Stimulated activated CD8-positive, alpha-beta memory T cell treated with anti-CD3 and anti-CD28 coated beads, Interleukin-12 subunit alpha, Interleukin-12 subunit beta, amount 100 ng/mL, for 1 hour (primary cell): Measurements from ENCODE around the gene CHAF1A.

ENCODE experiments used
- DNase-seq: peaks from one replicate; pipeline ENCODE4 v3.0.0-alpha.2; 2020; ENCODE audit warnings: low read depth

Gene CHAF1A

DNA sequence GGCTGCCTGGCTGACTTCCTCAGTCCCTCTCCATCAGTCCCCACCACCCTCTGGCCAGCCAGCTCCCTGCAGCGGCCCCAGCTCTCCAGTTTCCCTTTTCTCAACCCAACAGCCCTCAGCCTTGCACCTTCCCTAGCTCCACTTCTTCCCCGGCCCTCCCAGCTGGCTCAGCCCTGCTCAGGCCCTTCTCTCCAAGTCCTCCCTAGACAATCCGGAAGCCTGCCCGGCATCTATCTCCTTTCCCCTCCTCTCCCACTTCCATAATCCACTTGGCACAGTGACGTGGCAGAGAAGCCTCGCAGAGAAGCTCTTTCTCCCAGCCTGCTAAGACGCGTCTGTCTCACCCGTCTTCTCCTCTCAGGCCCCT is 54.0 kb downstream of the CHAF1A start:
- no peak for DNase-seq

DNA sequence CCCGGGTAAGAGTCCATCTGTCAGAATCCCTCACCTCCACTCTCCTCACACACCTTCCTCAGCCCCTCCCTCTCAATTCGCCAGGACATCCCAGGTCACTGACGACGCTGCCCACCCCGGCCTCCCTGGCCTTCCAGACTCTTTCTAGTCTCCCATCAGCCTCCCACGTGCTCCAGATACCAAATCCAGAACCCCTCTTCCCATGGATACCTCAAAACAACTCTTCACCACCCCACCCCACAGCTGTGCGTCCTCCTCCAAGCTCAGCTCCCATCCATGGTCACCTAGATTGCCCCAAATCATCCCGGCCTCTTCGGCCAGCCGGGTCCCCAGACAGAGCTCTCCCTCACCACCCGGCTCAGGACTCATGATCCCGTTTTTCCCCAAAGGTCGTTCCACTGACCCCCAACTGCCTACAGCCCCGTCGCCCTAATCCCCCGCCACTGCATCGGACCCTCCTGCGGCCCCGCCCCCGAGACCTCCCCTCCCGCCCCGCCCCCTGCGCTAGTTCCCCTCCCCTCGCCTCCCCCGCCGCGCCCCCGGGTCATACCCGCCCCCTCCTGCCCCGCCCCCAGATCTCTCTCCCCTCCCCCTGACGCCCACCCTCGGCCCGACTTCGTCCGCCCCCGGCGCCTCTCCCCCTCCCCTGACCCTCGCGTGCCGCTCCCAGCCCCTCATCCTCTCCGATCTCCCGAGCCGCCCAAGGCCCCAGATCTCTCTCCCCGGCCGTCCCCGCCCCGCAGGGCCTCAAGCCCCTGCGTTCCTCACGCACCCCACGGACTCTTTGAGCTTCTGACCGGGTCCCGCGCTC is 54.6 kb downstream of the CHAF1A start:
- DNase-seq = peak; percentile 27

DNA sequence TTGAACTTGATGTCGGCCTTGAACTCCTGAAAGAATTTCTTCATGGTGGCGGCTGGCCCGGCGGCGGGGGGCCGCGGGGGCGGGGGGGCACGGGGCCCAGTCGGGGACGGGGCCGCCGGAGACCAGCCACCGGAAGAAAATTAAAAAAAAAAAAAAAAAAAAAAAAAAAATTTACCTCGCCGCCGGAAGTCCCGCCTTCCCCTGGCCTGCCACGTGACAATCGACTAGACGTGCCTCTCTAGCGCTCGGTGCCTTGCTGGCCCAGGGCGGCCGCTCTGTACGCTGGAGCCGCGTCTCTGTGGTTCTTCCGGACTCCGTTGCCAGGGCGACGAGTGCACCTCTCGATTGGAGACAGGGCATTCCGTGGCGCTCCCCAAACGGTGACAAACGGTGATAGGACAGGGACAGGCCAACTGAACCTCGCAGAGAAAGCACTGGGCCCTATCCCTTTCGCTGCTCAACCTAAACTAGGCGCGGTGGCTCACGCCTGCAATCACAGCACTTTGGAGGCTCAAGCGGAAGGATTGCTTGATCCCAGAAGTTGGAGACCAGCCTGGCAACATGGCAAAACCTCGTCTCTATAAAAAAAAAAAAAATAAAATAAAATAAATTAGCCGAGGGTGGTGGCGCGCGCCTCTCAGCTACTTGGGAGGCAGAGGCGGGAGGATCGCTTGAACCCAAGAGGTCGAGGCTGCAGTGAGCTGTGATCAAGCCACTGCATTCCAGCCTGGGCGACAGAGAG is 55.4 kb downstream of the CHAF1A start, which contains the start of gene UBXN6:
UBXN6 (minus strand) TSS at position 141 of the 742 bp plus-strand sequence; CDS start at position 44, 97 bp downstream.
- peak; percentile 95 for DNase-seq

GRCh38 chr19:4464815-4465581 is 62.6 kb downstream of the CHAF1A start:
- DNase-seq = no peak

GRCh38 chr19:4467835-4468234 is 65.4 kb downstream of the CHAF1A start:
- no peak for DNase-seq

GRCh38 chr19:4471403-4472173 is 69.1 kb downstream of the CHAF1A start:
- DNase-seq = peak; percentile 92

DNA sequence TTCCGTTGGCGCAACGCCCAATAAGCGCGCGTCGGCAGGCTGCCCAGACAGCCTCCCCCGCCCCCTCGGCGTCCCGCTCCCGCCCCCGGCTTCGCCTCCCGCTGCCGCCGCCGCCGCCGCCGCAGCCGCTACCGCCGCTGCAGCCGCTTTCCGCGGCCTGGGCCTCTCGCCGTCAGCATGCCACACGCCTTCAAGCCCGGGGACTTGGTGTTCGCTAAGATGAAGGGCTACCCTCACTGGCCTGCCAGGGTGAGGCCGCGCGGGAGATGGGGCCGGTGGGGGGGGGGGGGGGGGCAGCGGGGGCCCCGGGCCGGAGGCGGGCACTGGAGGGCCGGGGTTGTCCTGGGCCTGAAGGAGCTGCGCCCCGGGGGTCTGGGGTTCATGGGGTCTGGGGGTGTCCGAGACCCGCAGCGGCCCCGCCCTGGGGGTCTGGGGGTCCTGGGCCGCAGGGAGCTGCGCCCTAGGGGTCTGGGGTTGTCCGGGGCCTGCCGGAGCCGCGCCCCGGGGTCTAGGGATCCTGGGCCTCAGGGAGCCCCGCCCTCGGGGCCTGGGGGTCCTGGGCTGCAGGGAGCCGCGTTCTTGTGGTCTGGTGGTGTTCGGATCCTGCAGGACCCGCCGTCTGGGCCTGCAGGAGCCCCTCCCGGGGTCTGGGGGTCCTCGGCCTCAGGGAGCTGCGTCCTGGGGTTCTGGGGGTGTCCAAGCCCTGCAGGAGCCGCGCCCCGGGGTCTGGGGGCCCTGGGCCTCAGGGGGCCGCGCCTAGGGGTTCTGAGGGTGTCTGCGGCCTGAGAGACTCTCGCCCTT is 69.9 kb downstream of the CHAF1A start, which contains the start of gene HDGFL2:
HDGFL2 (plus strand) TSS at position 124 of the 801 bp plus-strand sequence; CDS start at position 178, 54 bp downstream.
- DNase-seq = no peak

DNA sequence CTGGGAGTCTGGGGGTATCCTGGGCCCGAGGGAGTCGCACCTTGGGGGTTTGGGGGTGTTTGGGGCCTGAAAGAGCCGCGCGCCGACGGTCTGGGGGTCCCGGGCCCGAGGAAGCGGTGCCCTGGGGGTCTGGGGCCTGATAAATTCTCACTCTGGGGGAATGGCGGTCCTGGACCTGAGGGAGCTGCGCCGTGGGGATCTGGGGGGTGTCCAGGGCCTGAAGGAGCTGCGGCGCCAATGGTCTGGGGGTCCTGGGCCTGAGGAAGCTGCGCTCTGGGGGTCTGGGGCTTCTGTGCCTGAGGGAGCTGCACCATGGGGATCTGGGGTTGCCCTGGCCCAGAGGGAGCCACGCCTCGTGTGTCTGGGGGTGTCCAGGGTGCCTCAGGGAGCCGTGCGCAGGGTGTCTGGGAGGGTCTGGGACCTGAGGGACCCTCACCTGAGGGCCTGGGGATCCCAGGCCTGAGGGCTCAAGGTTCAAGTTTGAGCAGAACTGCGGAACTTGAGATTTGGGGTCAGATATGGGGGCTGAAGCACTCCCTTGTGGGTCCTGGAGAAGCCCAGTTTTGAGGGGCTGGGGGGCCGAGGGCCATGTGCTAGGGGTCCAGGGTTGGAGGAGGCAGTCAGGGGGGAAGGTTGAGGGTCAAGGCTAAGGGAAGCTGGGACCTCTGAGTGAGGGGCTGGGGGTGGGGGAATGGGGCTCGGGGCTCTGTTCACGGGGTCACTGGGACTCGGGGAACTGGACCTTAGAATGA is 70.7 kb downstream of the CHAF1A start:
- DNase-seq = no peak

DNA sequence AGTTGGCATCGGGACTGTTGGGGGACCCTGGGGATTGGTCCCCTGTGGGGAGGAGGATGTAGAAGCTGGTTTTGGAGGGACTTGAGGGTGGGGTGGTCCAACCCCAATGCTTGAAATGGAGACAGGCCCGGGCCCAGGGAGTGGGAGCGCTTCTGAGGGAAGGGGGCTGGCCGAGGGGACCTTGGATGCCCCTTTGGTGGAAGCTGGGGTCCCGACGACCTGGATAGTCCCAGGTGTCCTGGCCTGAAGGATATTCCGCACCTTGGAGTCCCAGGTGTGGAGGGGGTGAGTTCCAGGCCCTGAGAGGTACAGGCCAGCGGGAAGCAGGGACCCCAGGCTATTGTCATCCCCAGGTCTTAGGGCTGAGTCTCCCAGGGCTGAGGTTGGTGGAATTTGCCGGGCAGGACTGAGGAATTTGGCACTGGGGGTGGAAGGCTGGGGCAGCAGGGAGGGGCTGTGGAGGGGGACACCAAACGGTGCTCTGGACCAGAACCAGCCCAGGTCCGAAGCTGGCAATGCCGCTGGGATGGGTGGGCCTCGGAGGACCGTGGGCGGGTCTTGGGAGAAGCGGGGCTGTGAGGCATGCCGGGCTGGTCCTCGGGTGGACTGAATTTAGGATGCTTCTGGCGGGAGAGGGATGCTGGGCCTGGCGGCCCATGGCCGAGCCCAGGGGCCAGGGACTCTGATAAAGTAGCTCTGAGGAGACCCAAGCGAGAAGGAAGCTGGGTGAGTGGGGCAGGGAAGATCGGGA is 71.5 kb downstream of the CHAF1A start:
- no peak for DNase-seq

GRCh38 chr19:4474514-4475022 is 72.1 kb downstream of the CHAF1A start:
- no peak for DNase-seq

GRCh38 chr19:4477034-4477801 is 74.8 kb downstream of the CHAF1A start:
- no peak for DNase-seq

GRCh38 chr19:4482721-4483364 is 80.4 kb downstream of the CHAF1A start:
- no peak for DNase-seq

DNA sequence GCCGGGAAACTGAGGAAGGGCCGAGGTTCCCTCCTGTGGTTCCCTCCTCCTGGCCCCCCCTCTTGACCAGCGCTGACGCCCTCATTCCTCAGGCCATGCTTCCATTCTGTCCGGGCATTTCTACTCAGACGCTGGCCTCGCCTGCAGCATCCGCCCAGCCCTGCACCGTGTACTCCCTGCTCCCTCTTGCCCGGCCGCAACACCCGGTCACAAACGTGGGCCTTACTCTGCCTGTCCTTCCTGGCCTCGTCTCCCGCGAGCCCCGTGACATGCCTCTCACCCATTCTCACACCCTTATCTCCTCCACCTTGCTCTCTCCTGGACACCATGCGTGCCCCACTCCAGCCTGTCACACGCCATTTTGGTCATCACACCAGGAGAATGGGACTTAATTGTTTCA is 80.9 kb downstream of the CHAF1A start:
- no peak for DNase-seq

DNA sequence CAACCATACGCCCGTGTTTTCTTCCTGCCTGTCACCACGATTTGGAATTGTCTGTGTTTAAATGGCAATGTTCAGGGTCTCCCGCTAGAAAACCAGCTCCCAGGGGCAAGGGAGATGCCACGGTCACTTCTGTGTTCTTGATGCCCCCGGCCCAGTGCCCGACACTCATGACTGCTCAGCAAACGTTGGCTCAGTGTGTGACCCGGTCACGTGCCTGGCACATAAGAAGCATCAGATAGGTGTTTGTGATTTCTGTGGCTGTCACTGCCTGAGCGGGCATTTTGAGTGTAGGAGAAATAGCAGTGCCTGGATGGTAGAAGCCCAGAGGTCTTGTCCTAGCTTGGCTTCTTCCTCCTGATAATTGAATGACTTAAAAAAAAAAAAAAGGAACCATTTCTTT is 85.1 kb downstream of the CHAF1A start:
- DNase-seq = no peak

GRCh38 chr19:4488496-4488895 is 86.1 kb downstream of the CHAF1A start:
- no peak for DNase-seq

DNA sequence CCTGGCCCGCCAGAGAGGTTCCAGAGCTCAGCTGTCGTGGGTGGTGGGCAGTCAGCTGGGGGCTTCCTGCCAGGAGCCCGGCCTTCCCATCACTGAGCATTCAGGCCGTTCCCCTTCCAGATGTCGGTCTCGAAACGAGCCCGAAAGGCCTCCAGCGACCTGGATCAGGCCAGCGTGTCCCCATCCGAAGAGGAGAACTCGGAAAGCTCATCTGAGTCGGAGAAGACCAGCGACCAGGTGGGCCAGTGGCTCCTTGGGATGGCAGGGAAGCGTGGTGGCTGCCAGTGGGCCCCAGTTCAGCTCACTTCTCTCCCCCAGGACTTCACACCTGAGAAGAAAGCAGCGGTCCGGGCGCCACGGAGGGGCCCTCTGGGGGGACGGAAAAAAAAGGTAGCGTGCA is 89.0 kb downstream of the CHAF1A start:
- no peak for DNase-seq

DNA sequence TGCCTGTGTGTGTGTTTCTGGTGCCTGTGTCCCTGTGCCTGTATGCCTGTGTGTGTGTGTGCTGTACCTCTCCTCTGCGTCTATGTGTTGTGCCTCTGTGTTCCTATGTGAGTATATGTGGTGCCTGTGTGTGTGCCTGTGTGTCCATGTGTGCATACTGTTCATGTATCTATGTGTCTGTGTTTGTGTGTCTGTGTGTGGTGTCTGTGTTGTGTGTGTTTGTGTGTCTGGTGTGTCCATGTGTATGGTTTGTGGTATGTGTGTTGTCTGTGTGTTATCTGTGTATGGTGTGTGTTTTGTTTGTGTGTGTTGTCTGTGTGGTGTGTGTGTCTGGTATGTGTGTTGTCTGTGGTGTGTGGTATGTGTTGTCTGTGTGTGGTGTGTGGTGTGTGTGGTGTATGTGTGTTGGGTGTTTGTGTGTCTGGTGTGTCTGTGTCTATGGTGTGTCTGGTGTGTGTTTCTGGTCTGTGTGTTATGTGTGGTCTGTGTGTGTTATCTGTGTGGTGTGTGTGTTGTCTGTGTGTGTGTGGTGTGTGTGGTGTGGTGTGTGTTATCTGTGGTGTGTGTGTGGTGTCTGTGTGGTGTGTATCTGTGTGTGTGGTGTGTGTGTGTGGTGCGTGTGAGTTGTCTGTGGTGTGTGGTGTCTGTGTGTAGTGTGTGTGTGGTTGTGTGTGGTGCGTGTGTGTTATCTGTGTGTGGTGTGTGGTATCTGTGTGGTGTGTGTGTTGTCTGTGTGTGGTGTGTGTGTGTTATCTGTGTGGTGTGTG is 90.1 kb downstream of the CHAF1A start:
- no peak for DNase-seq
